CD8-positive, alpha-beta memory T cell (primary cell): ENCODE results near the gene GFOD1. TPM values are rescaled to one million over a fixed set of nuclear protein-coding genes. Genes with fewer than 3 reads are reported as not detected.
A peak's percentile ranks its signal among the peaks of the same experiment; 100 is the strongest.
"Not testable (repeated sequence)": the region's sequence is repeated elsewhere in the genome, so short reads cannot be mapped to it uniquely, and the experiment has no call there.

Experiments
- CTCF ChIA-PET: fragments of 350-600 bp; sonication (Branson Sonifier 250); formaldehyde crosslinking; loops from one replicate; lab custom pipeline; 2021; ENCODE audit warnings: antibody characterized with exemption; lab: Charles Lee
- POLR2A ChIA-PET: fragments of 350-600 bp; sonication (Branson Sonifier 250); formaldehyde crosslinking; loops from one replicate; lab custom pipeline; 2021; ENCODE audit warnings: antibody characterized with exemption; lab: Charles Lee
- DNase-seq, 5 donors: peaks; one replicate each; pipeline versions ENCODE4 v3.0.0 to v3.0.0-alpha.2; 2020 to 2022; ENCODE audit warnings: mixed read lengths in 1 of 5
- H3K27ac ChIP-seq: one replicate; pipeline ENCODE4 v1.7.0; 2013; ENCODE audit warnings: low read depth, mild to moderate bottlenecking, low read length, moderate library complexity
- H3K27me3 ChIP-seq: 2 replicates; pipeline ENCODE4 v1.7.0; 2013; ENCODE audit warnings: low read length, mild to moderate bottlenecking; ENCODE audit not compliant: insufficient read depth, poor library complexity, severe bottlenecking
- H3K36me3 ChIP-seq: 2 replicates; pipeline ENCODE4 v1.7.0; 2013; ENCODE audit warnings: mild to moderate bottlenecking, low read length, moderate library complexity; ENCODE audit not compliant: insufficient read depth
- H3K4me1 ChIP-seq: 2 replicates; pipeline ENCODE4 v1.7.0; 2013; ENCODE audit warnings: mild to moderate bottlenecking, low read length, moderate library complexity; ENCODE audit not compliant: insufficient read depth
- H3K4me3 ChIP-seq: 2 replicates; pipeline ENCODE4 v1.7.0; 2013; ENCODE audit warnings: mild to moderate bottlenecking, low read length
- H3K9me3 ChIP-seq: 2 replicates; pipeline ENCODE4 v1.7.0; 2013; ENCODE audit warnings: mild to moderate bottlenecking, low read length
- H3K27ac Mint-ChIP-seq, 8 donors: one replicate each; pipeline ENCODE4 v1.8.0; 2020 to 2021; ENCODE audit warnings: mixed read lengths in 8 of 8, mild to moderate bottlenecking in 6 of 8, inconsistent platforms in 3 of 8, moderate library complexity in 3 of 8
- H3K27me3 Mint-ChIP-seq, 2 donors: one replicate each; pipeline ENCODE4 v1.8.0; 2020 to 2021; ENCODE audit warnings: mixed read lengths in 2 of 2, mild to moderate bottlenecking in 1 of 2, moderate library complexity in 1 of 2
- H3K36me3 Mint-ChIP-seq, 3 donors: one replicate each; pipeline ENCODE4 v1.8.0; 2020 to 2021; ENCODE audit warnings: mixed read lengths in 3 of 3, inconsistent platforms in 1 of 3, mild to moderate bottlenecking in 1 of 3
- H3K4me1 Mint-ChIP-seq, 3 donors: one replicate each; pipeline ENCODE4 v1.8.0; 2020 to 2021; ENCODE audit warnings: mixed read lengths in 3 of 3, inconsistent platforms in 1 of 3, mild to moderate bottlenecking in 1 of 3
- H3K4me3 Mint-ChIP-seq, 7 donors: one replicate each; pipeline ENCODE4 v1.8.0; 2020 to 2021; ENCODE audit warnings: mixed read lengths in 7 of 7, mild to moderate bottlenecking in 6 of 7, moderate library complexity in 4 of 7, inconsistent platforms in 2 of 7
- H3K9me3 Mint-ChIP-seq, 5 donors: one replicate each; pipeline ENCODE4 v1.8.0; 2020 to 2022; ENCODE audit warnings: mixed read lengths in 5 of 5, mild to moderate bottlenecking in 3 of 5, moderate library complexity in 2 of 5, inconsistent platforms in 1 of 5
- polyA plus RNA-seq: library from polyadenylated mRNA; unstranded; fragments of 300-500 nt; fragmentation: Illumina TruSeq; gene quantifications from one replicate; pipeline ENCODE4 v1.2.3, GENCODE V29; 2021
- total RNA-seq, 2 experiments: library from RNA; stranded (reverse); gene quantifications; one replicate each; pipeline ENCODE4 v1.2.3, GENCODE V29; 2021

Gene GFOD1
- total and polyA plus RNA-seq, 3 experiments from 2014 or later = 3.6 to 8.7 (median 8.2) TPM

DNA sequence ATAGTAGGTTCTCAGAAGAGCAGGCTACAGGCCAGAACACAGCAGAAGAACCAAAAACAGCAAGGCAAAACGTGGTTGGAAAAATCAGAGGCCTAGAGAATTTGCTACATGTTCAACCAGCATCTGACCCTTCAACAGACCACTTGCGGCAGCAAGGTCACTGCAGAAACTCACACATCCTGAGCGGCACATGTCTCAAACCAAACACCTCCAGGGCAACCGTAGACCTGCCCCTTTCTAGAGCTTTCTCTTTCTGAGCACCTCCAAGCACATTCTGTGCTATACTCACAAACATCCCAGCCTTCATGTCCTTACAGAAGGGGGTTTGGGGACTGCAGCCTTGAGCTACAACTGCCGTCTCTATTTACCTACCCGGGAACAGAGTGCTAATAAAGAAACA, 52.6 kb downstream of the GFOD1 start:
- no peaks in the 10 kb centered on the region for H3K27me3 Mint-ChIP-seq
- H3K27ac ChIP-seq = peak overlapping the region; percentile 6
- H3K4me1 Mint-ChIP-seq = peaks cover 58 to 76% (median 73%) of the 10 kb centered on the region in 3 donors
- no peak overlapping the region for H3K4me3 ChIP-seq
- peak overlapping the region; percentile 52 to 95 (median 89) for H3K27ac Mint-ChIP-seq
- no peaks in the 10 kb centered on the region for H3K9me3 ChIP-seq
- H3K36me3 Mint-ChIP-seq = no peaks in the 10 kb centered on the region
- no peaks in the 10 kb centered on the region for H3K36me3 ChIP-seq
- no peak for DNase-seq
- POLR2A ChIA-PET = interaction anchor here (0.8 to 1.1 kb wide), 2 partner anchors 10 to 51 kb away, joined by 3 to 4 read pairs; no protein-coding TSS in a partner anchor
- peak overlapping the region; percentile 63 to 83 (median 76) for H3K4me3 Mint-ChIP-seq
- CTCF ChIA-PET = interaction anchor here (0.6 to 2.3 kb wide), 4 partner anchors 17 to 257 kb away, joined by 3 to 6 read pairs (median 4); no protein-coding TSS in a partner anchor
- H3K27me3 ChIP-seq = no peaks in the 10 kb centered on the region
- H3K9me3 Mint-ChIP-seq = no peaks in the 10 kb centered on the region
- H3K4me1 ChIP-seq = peaks cover 53% of the 10 kb centered on the region

GRCh38 chr6:13434135-13434775, 53.1 kb downstream of the GFOD1 start:
- H3K27ac ChIP-seq = not testable (repeated sequence)
- CTCF ChIA-PET = interaction anchor here (1.2 kb wide), 1 partner anchor 54 kb away, joined by 3 read pairs; no protein-coding TSS in a partner anchor
- H3K4me1 ChIP-seq = peaks cover 56% of the 10 kb centered on the region

GRCh38 chr6:13433709-13434121, 53.7 kb downstream of the GFOD1 start:
- no peaks in the 10 kb centered on the region for H3K36me3 ChIP-seq
- H3K27me3 ChIP-seq = no peaks in the 10 kb centered on the region
- no peaks in the 10 kb centered on the region for H3K27me3 Mint-ChIP-seq
- H3K9me3 ChIP-seq = no peaks in the 10 kb centered on the region
- no peak overlapping the region for H3K27ac ChIP-seq
- peaks cover 61% of the 10 kb centered on the region for H3K4me1 ChIP-seq
- CTCF ChIA-PET = interaction anchor here (1.3 kb wide), 1 partner anchor 50 kb away, joined by 4 read pairs; no protein-coding TSS in a partner anchor
- H3K4me3 ChIP-seq = no peak overlapping the region
- no peaks in the 10 kb centered on the region for H3K9me3 Mint-ChIP-seq
- POLR2A ChIA-PET = no interaction called here
- peak overlapping the region in 4 of 7 donors; percentile 17 to 81 (median 42) for H3K4me3 Mint-ChIP-seq
- peaks cover 67 to 86% (median 84%) of the 10 kb centered on the region in 3 donors for H3K4me1 Mint-ChIP-seq
- no peaks in the 10 kb centered on the region for H3K36me3 Mint-ChIP-seq
- DNase-seq = no peak
- H3K27ac Mint-ChIP-seq = peak overlapping the region; percentile 26 to 91 (median 86)

More at GRCh38 chr6:13434135-13434775, 53.1 kb downstream of the GFOD1 start:
- H3K27me3 ChIP-seq, POLR2A ChIA-PET, H3K4me3 ChIP-seq, H3K36me3 ChIP-seq, H3K9me3 ChIP-seq, H3K9me3 Mint-ChIP-seq, DNase-seq, H3K36me3 Mint-ChIP-seq, H3K27me3 Mint-ChIP-seq: not testable (repeated sequence)
- H3K4me3 Mint-ChIP-seq = peak overlapping the region in 4 of 7 donors; percentile 63 to 83 (median 76)
- H3K27ac Mint-ChIP-seq = peak overlapping the region; percentile 71 to 93 (median 87)
- H3K4me1 Mint-ChIP-seq = peaks cover 62 to 81% (median 78%) of the 10 kb centered on the region in 3 donors

GRCh38 chr6:13432526-13433184, 54.7 kb downstream of the GFOD1 start:
- no peak for DNase-seq
- Histone ChIP-seq H3K27ac (peak overlapping the region; percentile 5), H3K4me3 (no peak overlapping the region), H3K36me3 (no peaks in the 10 kb centered on the region), H3K4me1 (peaks cover 72% of the 10 kb centered on the region), H3K27me3 (no peaks in the 10 kb centered on the region), H3K9me3 (no peaks in the 10 kb centered on the region)
- no peaks in the 10 kb centered on the region for H3K9me3 Mint-ChIP-seq
- CTCF ChIA-PET = interaction anchor here (1.2 to 1.9 kb wide), 5 partner anchors 10 to 105 kb away, joined by 3 to 9 read pairs (median 4); no protein-coding TSS in a partner anchor
- POLR2A ChIA-PET = interaction anchor here (0.6 to 1.7 kb wide), 3 partner anchors 54 to 142 kb away, joined by 4 to 7 read pairs (median 5); partner anchors contain the start of gene GFOD1
- H3K36me3 Mint-ChIP-seq = no peaks in the 10 kb centered on the region
- no peaks in the 10 kb centered on the region for H3K27me3 Mint-ChIP-seq
- H3K27ac Mint-ChIP-seq = peak overlapping the region; percentile 74 to 93 (median 90)
- peaks cover 78 to 96% (median 93%) of the 10 kb centered on the region in 3 donors for H3K4me1 Mint-ChIP-seq
- H3K4me3 Mint-ChIP-seq = peak overlapping the region; percentile 3 to 84 (median 69)

DNA sequence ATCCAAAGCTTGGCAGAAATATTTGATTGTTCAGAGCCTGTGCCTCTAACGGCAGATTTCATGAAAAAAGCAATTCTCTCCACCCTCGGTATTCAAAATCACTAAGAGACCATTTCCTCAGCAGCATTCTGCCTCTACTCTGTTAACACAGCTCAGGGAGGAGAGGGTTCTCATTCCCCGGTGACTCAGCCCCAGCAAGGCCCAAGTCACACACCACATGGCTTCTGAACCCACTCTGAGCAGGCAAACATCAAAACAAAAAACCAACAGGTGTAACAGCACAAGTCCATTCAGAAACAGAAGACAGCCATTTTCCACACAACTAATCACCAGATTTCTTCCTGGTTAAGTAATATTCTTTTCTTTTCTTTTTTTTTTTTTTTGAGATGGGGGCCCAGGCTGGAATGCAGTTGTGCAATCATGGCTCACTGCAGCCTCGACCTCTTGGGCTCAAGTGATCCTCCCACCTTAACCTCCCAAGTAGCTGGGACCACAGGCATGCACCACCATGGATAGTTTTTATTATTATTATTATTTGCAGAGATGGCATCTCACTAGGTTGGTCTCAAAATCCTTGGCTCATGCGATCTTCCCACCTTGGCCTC, 55.4 kb downstream of the GFOD1 start:
- peak overlapping the region; percentile 54 to 84 (median 69) for H3K4me3 Mint-ChIP-seq
- Histone ChIP-seq H3K27me3 (no peaks in the 10 kb centered on the region), H3K4me1 (peaks cover 78% of the 10 kb centered on the region), H3K36me3 (no peaks in the 10 kb centered on the region), H3K27ac (peak overlapping the region; percentile 5), H3K4me3 (no peak overlapping the region), H3K9me3 (no peaks in the 10 kb centered on the region)
- no peaks in the 10 kb centered on the region for H3K36me3 Mint-ChIP-seq
- H3K27ac Mint-ChIP-seq = peak overlapping the region; percentile 75 to 94 (median 90)
- H3K9me3 Mint-ChIP-seq = no peaks in the 10 kb centered on the region
- CTCF ChIA-PET = interaction anchor here (1.0 to 1.9 kb wide), 5 partner anchors 10 to 106 kb away, joined by 3 to 9 read pairs (median 3); no protein-coding TSS in a partner anchor
- DNase-seq = peak in 1 of 5 donors; percentile 69
- POLR2A ChIA-PET = interaction anchor here (1.0 to 1.7 kb wide), 2 partner anchors 20 to 55 kb away, joined by 3 to 7 read pairs; partner anchors contain the start of gene GFOD1
- H3K27me3 Mint-ChIP-seq = no peaks in the 10 kb centered on the region
- peaks cover 81 to 96% (median 93%) of the 10 kb centered on the region in 3 donors for H3K4me1 Mint-ChIP-seq

GRCh38 chr6:13431059-13431656, 56.2 kb downstream of the GFOD1 start:
- ChIA-PET POLR2A (interaction anchor here (1.0 to 1.7 kb wide), 2 partner anchors 19 to 56 kb away, joined by 3 to 7 read pairs; partner anchors contain the start of gene GFOD1), CTCF (interaction anchor here (1.0 to 1.9 kb wide), 5 partner anchors 11 to 55 kb away, joined by 3 to 9 read pairs (median 3); no protein-coding TSS in a partner anchor)
- peak overlapping the region; percentile 75 to 94 (median 85) for H3K27ac Mint-ChIP-seq
- no peaks in the 10 kb centered on the region for H3K36me3 Mint-ChIP-seq
- no peaks in the 10 kb centered on the region for H3K9me3 Mint-ChIP-seq
- H3K27me3 ChIP-seq = no peaks in the 10 kb centered on the region
- H3K4me3 ChIP-seq = no peak overlapping the region
- DNase-seq = no peak
- no peaks in the 10 kb centered on the region for H3K9me3 ChIP-seq
- H3K4me1 ChIP-seq = peaks cover 80% of the 10 kb centered on the region
- no peaks in the 10 kb centered on the region for H3K27me3 Mint-ChIP-seq
- H3K4me1 Mint-ChIP-seq = peaks cover 81 to 94% (median 93%) of the 10 kb centered on the region in 3 donors
- H3K27ac ChIP-seq = no peak overlapping the region
- peak overlapping the region; percentile 54 to 84 (median 67) for H3K4me3 Mint-ChIP-seq
- H3K36me3 ChIP-seq = no peaks in the 10 kb centered on the region

- H3K36me3 ChIP-seq = no peaks in the 10 kb centered on the region
- CTCF ChIA-PET = interaction anchor here (1.0 to 1.8 kb wide), 8 partner anchors 15 to 101 kb away, joined by 3 to 7 read pairs (median 4); partner anchors contain the start of gene TBC1D7
- Mint-ChIP-seq H3K36me3 (no peaks in the 10 kb centered on the region), H3K4me3 (peak overlapping the region in 6 of 7 donors; percentile 76 to 86 (median 80)), H3K27ac (peak overlapping the region; percentile 93 to 98 (median 94)), H3K27me3 (no peaks in the 10 kb centered on the region), H3K9me3 (no peaks in the 10 kb centered on the region), H3K4me1 (peaks cover 72 to 88% (median 87%) of the 10 kb centered on the region in 3 donors)
- no peaks in the 10 kb centered on the region for H3K27me3 ChIP-seq
- POLR2A ChIA-PET = interaction anchor here (1.5 kb wide), 1 partner anchor 101 kb away, joined by 3 read pairs; the partner anchor contains the start of gene TBC1D7
- H3K27ac ChIP-seq = no peak overlapping the region
- H3K9me3 ChIP-seq = no peaks in the 10 kb centered on the region
- peaks cover 64% of the 10 kb centered on the region for H3K4me1 ChIP-seq
- no peak overlapping the region for H3K4me3 ChIP-seq
- DNase-seq = no peak
Observed at GRCh38 chr6:13429406-13429753, 58.0 kb downstream of the GFOD1 start.
